ENCODE results near the gene GGN. TPM values are rescaled to one million over a fixed set of nuclear protein-coding genes. Genes with fewer than 3 reads are reported as not detected.

GGN gene
- total RNA-seq, 1 donor from 2014 or later: not detected

Other genes with a start within 250 kb of the GGN start
- gene DPF1, start 163.8 kb downstream of the GGN start, total RNA-seq (ENCODE audit: insufficient read depth, low replicate concordance): 2.2 TPM
- gene PPP1R14A, start 131.7 kb downstream of the GGN start, total RNA-seq (ENCODE audit: insufficient read depth, low replicate concordance): 43.1 TPM
- gene SPINT2, start 123.5 kb downstream of the GGN start, total RNA-seq (ENCODE audit: insufficient read depth, low replicate concordance): 113 TPM
- gene C19orf33, start 83.8 kb downstream of the GGN start, total RNA-seq (ENCODE audit: insufficient read depth, low replicate concordance): 8.7 TPM
- gene YIF1B, start 72.1 kb downstream of the GGN start, total RNA-seq (ENCODE audit: insufficient read depth, low replicate concordance): 35.4 TPM
- 12.3 TPM for gene KCNK6, start 68.2 kb downstream of the GGN start, total RNA-seq (ENCODE audit: insufficient read depth, low replicate concordance)
- 3.4 TPM for gene CATSPERG, start 52.2 kb downstream of the GGN start, total RNA-seq (ENCODE audit: insufficient read depth, low replicate concordance)
- 147 TPM for gene PSMD8, start 13.5 kb downstream of the GGN start, total RNA-seq (ENCODE audit: insufficient read depth, low replicate concordance)
- gene SPRED3, start 663 bp upstream of the GGN start, total RNA-seq (ENCODE audit: insufficient read depth, low replicate concordance): not detected
- gene FAM98C, start 15.1 kb upstream of the GGN start, total RNA-seq (ENCODE audit: insufficient read depth, low replicate concordance): 6.7 TPM
- gene RASGRP4, start 38.2 kb upstream of the GGN start, total RNA-seq (ENCODE audit: insufficient read depth, low replicate concordance): 0.96 TPM
- gene RYR1, start 45.7 kb upstream of the GGN start, total RNA-seq (ENCODE audit: insufficient read depth, low replicate concordance): 1.4 TPM
- gene MAP4K1, start 229.9 kb upstream of the GGN start, total RNA-seq (ENCODE audit: insufficient read depth, low replicate concordance): 0.96 TPM
- 56.1 TPM for gene EIF3K, start 231.2 kb upstream of the GGN start, total RNA-seq (ENCODE audit: insufficient read depth, low replicate concordance)

Data from umbilical cord (tissue), 1 donor.